Measurements from ENCODE around the gene GAA.

DNA sequence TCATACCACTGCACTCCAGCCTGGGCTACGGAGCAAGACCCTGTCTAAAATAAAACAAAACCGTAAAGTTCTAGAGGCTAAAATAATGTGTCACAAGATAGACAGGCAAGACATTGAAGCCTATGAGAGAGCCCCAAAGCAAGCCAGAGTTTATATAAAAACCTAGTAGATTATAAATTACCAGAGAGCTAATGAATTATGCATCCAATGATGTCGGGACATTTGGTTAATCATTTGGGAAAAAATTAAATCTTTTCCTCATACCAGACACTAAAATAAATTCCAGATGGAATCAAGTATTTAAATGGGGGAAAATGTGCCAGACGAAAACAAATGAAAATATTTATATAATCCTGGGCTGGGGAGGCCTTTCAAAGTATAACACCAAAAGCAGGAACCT lies 40.7 kb upstream of the GAA start:
- TF ChIP-seq, protein P1, sequence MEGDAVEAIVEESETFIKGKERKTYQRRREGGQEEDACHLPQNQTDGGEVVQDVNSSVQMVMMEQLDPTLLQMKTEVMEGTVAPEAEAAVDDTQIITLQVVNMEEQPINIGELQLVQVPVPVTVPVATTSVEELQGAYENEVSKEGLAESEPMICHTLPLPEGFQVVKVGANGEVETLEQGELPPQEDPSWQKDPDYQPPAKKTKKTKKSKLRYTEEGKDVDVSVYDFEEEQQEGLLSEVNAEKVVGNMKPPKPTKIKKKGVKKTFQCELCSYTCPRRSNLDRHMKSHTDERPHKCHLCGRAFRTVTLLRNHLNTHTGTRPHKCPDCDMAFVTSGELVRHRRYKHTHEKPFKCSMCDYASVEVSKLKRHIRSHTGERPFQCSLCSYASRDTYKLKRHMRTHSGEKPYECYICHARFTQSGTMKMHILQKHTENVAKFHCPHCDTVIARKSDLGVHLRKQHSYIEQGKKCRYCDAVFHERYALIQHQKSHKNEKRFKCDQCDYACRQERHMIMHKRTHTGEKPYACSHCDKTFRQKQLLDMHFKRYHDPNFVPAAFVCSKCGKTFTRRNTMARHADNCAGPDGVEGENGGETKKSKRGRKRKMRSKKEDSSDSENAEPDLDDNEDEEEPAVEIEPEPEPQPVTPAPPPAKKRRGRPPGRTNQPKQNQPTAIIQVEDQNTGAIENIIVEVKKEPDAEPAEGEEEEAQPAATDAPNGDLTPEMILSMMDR (IDR thresholded peaks at IDR 0.05), result no peak
- TF ChIP-seq POLR2A (IDR thresholded peaks at IDR 0.05), result no peak
